ENCODE results near the gene PI4KB. TPM values are rescaled to one million over a fixed set of nuclear protein-coding genes. Genes with fewer than 3 reads are reported as not detected.

The PI4KB gene
- total RNA-seq, 2 donors from 2014 or later = 39.6 to 40.2 TPM

DNA sequence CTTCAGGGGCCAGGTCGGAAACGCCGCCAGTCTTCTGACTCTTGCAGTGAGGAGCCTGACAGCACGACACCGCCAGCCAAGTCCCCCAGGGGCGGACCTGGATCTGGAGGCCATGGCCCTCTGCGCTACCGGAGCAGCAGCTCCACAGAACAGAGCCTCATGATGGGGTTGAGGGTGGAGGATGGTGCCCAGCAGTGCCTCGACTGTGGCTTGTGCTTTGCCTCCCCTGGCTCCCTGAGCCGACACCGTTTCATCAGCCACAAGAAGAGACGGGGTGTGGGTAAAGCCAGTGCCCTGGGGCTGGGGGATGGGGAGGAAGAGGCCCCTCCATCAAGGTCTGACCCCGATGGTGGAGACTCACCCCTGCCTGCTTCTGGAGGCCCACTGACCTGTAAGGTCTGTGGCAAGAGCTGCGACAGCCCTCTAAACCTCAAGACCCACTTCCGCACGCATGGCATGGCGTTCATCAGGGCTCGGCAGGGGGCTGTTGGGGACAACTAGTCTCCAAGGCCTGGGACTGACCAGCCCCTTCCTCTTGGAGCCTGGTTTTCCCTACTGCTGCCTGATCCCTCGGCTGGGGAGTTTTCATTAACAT is 36.4 kb downstream of the PI4KB start:
- no peak for DNase-seq
- no peak overlapping the region for H3K27ac ChIP-seq

GRCh38 chr1:151289991-151290708 is 37.1 kb downstream of the PI4KB start:
- Histone ChIP-seq H3K27ac (no peak overlapping the region), H3K27me3 (no peaks in the 10 kb centered on the region), H3K36me3 (replicated peaks in 1 of 2; ENCODE audit: insufficient read depth in 1 of 2, low read depth in 2 of 2) (peaks cover 8 to 49% of the 10 kb centered on the region in 2 donors), H3K9me3 (no peaks in the 10 kb centered on the region), H3K4me1 (no peaks in the 10 kb centered on the region), H3K4me3 (no peak overlapping the region)
- TF ChIP-seq POLR2A (IDR thresholded peaks at IDR 0.05) = no peak
- TF ChIP-seq, protein P1, sequence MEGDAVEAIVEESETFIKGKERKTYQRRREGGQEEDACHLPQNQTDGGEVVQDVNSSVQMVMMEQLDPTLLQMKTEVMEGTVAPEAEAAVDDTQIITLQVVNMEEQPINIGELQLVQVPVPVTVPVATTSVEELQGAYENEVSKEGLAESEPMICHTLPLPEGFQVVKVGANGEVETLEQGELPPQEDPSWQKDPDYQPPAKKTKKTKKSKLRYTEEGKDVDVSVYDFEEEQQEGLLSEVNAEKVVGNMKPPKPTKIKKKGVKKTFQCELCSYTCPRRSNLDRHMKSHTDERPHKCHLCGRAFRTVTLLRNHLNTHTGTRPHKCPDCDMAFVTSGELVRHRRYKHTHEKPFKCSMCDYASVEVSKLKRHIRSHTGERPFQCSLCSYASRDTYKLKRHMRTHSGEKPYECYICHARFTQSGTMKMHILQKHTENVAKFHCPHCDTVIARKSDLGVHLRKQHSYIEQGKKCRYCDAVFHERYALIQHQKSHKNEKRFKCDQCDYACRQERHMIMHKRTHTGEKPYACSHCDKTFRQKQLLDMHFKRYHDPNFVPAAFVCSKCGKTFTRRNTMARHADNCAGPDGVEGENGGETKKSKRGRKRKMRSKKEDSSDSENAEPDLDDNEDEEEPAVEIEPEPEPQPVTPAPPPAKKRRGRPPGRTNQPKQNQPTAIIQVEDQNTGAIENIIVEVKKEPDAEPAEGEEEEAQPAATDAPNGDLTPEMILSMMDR (IDR thresholded peaks at IDR 0.05) = no peak
- intact Hi-C loops (cut with DNase I) = no loop called here
- DNase-seq (no peak), ATAC-seq (no peak)
- 85 to 96% methylated on average over 12 to 21 of the region's 21 CpGs for WGBS, 2 donors

More for the DNA sequence above, 36.4 kb downstream of the PI4KB start:
- no peaks in the 10 kb centered on the region for H3K27me3 ChIP-seq
- intact Hi-C loops (cut with DNase I) = no loop called here
- H3K4me3 ChIP-seq = no peak overlapping the region
- H3K9me3 ChIP-seq = no peaks in the 10 kb centered on the region
- H3K4me1 ChIP-seq = no peaks in the 10 kb centered on the region
- no peak for ATAC-seq
- 84 to 87% methylated on average over 10 to 19 of the region's 19 CpGs for WGBS, 2 donors
- TF ChIP-seq POLR2A (IDR thresholded peaks at IDR 0.05) = no peak
- H3K36me3 ChIP-seq (replicated peaks in 1 of 2; ENCODE audit: insufficient read depth in 1 of 2, low read depth in 2 of 2) = peaks cover 8 to 54% of the 10 kb centered on the region in 2 donors

DNA sequence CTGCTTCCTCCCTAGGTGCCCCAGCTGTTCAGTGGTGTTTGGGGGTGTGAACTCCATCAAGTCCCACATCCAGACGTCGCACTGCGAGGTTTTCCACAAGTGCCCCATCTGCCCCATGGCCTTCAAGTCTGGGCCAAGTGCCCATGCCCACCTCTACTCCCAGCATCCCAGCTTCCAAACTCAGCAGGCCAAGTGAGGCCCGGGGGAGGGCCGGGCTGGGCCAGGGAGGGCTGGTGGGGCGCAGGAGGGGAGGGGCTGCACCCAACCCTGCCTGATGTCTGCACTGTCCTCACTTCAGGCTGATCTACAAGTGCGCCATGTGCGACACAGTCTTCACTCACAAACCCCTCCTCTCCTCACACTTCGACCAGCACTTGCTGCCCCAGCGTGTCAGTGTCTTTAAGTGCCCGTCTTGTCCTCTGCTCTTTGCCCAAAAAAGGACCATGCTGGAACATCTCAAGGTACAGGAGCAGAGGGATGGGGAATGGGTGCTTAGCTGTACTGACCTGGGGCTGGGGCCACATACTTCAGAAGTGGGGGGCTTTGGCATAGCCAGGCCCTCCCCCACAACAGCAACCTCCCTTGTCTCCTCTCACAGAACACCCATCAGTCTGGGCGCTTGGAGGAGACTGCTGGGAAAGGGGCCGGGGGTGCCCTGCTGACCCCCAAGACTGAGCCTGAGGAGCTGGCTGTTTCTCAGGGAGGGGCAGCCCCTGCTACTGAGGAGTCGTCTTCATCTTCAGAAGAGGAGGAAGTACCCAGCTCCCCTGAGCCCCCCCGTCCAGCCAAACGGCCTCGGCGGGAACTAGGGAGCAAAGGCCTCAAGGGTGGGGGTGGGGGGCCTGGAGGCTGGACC is 37.9 kb downstream of the PI4KB start:
- TF ChIP-seq, protein P1 (IDR thresholded peaks at IDR 0.05) = no peak
- TF ChIP-seq POLR2A (IDR thresholded peaks at IDR 0.05) = no peak
- ATAC-seq = no peak
- H3K36me3 ChIP-seq (replicated peaks in 1 of 2; ENCODE audit: insufficient read depth in 1 of 2, low read depth in 2 of 2) = peaks cover 8 to 45% of the 10 kb centered on the region in 2 donors
- no peak for DNase-seq
- intact Hi-C loops (cut with DNase I) = no loop called here
- WGBS, 2 donors = 74 to 84% methylated on average over 9 to 18 of the region's 18 CpGs
- no peak overlapping the region for H3K27ac ChIP-seq
- H3K9me3 ChIP-seq = no peaks in the 10 kb centered on the region
- H3K4me1 ChIP-seq = peaks cover 8% of the 10 kb centered on the region
- no peaks in the 10 kb centered on the region for H3K27me3 ChIP-seq
- no peak overlapping the region for H3K4me3 ChIP-seq

DNA sequence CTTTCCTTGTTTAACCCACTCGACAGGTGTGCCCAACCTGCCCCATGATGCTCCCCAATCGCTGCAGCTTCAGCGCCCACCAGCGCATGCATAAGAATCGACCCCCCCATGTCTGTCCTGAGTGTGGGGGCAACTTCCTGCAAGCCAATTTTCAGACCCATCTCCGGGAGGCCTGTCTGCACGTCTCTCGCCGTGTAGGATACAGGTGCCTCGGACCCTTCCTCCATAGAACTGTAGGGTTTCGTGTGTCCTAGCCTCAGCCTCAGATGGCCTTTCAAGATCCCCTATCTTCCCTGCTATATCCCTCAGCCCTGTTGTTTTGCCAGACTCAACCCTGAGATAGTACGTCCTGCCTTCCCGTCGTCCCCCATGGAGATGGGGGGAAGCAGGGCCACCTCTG is 38.7 kb downstream of the PI4KB start:
- no peaks in the 10 kb centered on the region for H3K9me3 ChIP-seq
- intact Hi-C loops (cut with DNase I) = no loop called here
- peaks cover 8 to 39% of the 10 kb centered on the region in 2 donors for H3K36me3 ChIP-seq (replicated peaks in 1 of 2; ENCODE audit: insufficient read depth in 1 of 2, low read depth in 2 of 2)
- no peak overlapping the region for H3K4me3 ChIP-seq
- DNase-seq (no peak), ATAC-seq (no peak)
- WGBS, 2 donors = 79 to 81% methylated on average over 14 of the region's 14 CpGs
- H3K4me1 ChIP-seq = peaks cover 16% of the 10 kb centered on the region
- TF ChIP-seq, protein P1 (IDR thresholded peaks at IDR 0.05) = no peak
- TF ChIP-seq POLR2A (IDR thresholded peaks at IDR 0.05) = no peak
- H3K27ac ChIP-seq = no peak overlapping the region
- H3K27me3 ChIP-seq = no peaks in the 10 kb centered on the region

All from body of pancreas (tissue), 4 donors.